ENCODE measurements around the gene LRMDA.

Gene LRMDA

GRCh38 chr10:75643405-75643804 lies 212.0 kb downstream of the LRMDA start:
- Histone ChIP-seq H3K79me2 (ENCODE audit: insufficient read depth, low read depth) (no peaks in the 10 kb centered on the region), H3K9ac (no peak overlapping the region), H4K20me1 (ENCODE audit: insufficient read depth) (no peaks in the 10 kb centered on the region), H3K36me3 (ENCODE audit: insufficient read depth) (no peaks in the 10 kb centered on the region), H3K4me2 (no peak overlapping the region), H3K27ac (no peak overlapping the region), H2AFZ (ENCODE audit: low read depth) (no peak overlapping the region), H3K4me3 (IDR thresholded peaks at IDR 0.05; ENCODE audit: insufficient read depth, low read depth, low read length) (no peak overlapping the region), H3K27me3 (ENCODE audit: insufficient read depth, low read depth) (no peaks in the 10 kb centered on the region), H3K4me1 (ENCODE audit: low read depth, poor library complexity, severe bottlenecking) (no peaks in the 10 kb centered on the region)
- no peak for TF ChIP-seq CTCF (conservative IDR thresholded peaks at IDR 0.05; ENCODE audit: low read depth, low read length)

- Histone ChIP-seq H3K9ac (no peak overlapping the region), H3K4me1 (ENCODE audit: low read depth, poor library complexity, severe bottlenecking) (no peaks in the 10 kb centered on the region), H3K27me3 (ENCODE audit: insufficient read depth, low read depth) (no peaks in the 10 kb centered on the region), H4K20me1 (ENCODE audit: insufficient read depth) (no peaks in the 10 kb centered on the region), H3K4me3 (IDR thresholded peaks at IDR 0.05; ENCODE audit: insufficient read depth, low read depth, low read length) (no peak overlapping the region), H3K79me2 (ENCODE audit: insufficient read depth, low read depth) (no peaks in the 10 kb centered on the region), H3K4me2 (no peak overlapping the region), H2AFZ (ENCODE audit: low read depth) (no peak overlapping the region), H3K36me3 (ENCODE audit: insufficient read depth) (no peaks in the 10 kb centered on the region), H3K27ac (no peak overlapping the region)
- no peak for TF ChIP-seq CTCF (conservative IDR thresholded peaks at IDR 0.05; ENCODE audit: low read depth, low read length)
These were observed 212.7 kb downstream of the LRMDA start for GRCh38 chr10:75643944-75644692.

- H3K36me3 ChIP-seq (ENCODE audit: insufficient read depth) = no peaks in the 10 kb centered on the region
- H3K4me1 ChIP-seq (ENCODE audit: low read depth, poor library complexity, severe bottlenecking) = no peaks in the 10 kb centered on the region
- H4K20me1 ChIP-seq (ENCODE audit: insufficient read depth) = no peaks in the 10 kb centered on the region
- H3K4me2 ChIP-seq = no peak overlapping the region
- no peaks in the 10 kb centered on the region for H3K27me3 ChIP-seq (ENCODE audit: insufficient read depth, low read depth)
- no peak overlapping the region for H3K27ac ChIP-seq
- no peak for TF ChIP-seq CTCF (conservative IDR thresholded peaks at IDR 0.05; ENCODE audit: low read depth, low read length)
- no peak overlapping the region for H3K9ac ChIP-seq
- H3K79me2 ChIP-seq (ENCODE audit: insufficient read depth, low read depth) = no peaks in the 10 kb centered on the region
- no peak overlapping the region for H3K4me3 ChIP-seq (IDR thresholded peaks at IDR 0.05; ENCODE audit: insufficient read depth, low read depth, low read length)
- no peak overlapping the region for H2AFZ ChIP-seq (ENCODE audit: low read depth)
These were observed 214.3 kb downstream of the LRMDA start for GRCh38 chr10:75645704-75646103.

- Histone ChIP-seq H3K27me3 (ENCODE audit: insufficient read depth, low read depth) (no peaks in the 10 kb centered on the region), H3K36me3 (ENCODE audit: insufficient read depth) (no peaks in the 10 kb centered on the region), H2AFZ (ENCODE audit: low read depth) (no peak overlapping the region), H3K79me2 (ENCODE audit: insufficient read depth, low read depth) (no peaks in the 10 kb centered on the region), H3K4me3 (IDR thresholded peaks at IDR 0.05; ENCODE audit: insufficient read depth, low read depth, low read length) (no peak overlapping the region), H3K4me2 (no peak overlapping the region), H4K20me1 (ENCODE audit: insufficient read depth) (no peaks in the 10 kb centered on the region), H3K27ac (no peak overlapping the region), H3K4me1 (ENCODE audit: low read depth, poor library complexity, severe bottlenecking) (no peaks in the 10 kb centered on the region), H3K9ac (no peak overlapping the region)
- TF ChIP-seq CTCF (conservative IDR thresholded peaks at IDR 0.05; ENCODE audit: low read depth, low read length) = no peak
These were observed 214.9 kb downstream of the LRMDA start for GRCh38 chr10:75646218-75646915.
